Measurements from ENCODE around the gene SGMS1. TPM values are rescaled to one million over a fixed set of nuclear protein-coding genes. Genes with fewer than 3 reads are reported as not detected.

The SGMS1 gene
- total RNA-seq, 3 donors from 2014 or later (not counting 1 experiment from before 2014, with no cell fraction given), result 24.5 to 32.7 (median 30.4) TPM

GRCh38 chr10:50464004-50464409 is 159.7 kb downstream of the SGMS1 start:
- Histone ChIP-seq H3K36me3 (ENCODE audit: control insufficient read depth, insufficient read depth, low read length) (peaks cover 8% of the 10 kb centered on the region), H3K9me3 (ENCODE audit: control insufficient read depth, insufficient read depth, low read length) (no peaks in the 10 kb centered on the region), H3K4me1 (ENCODE audit: control insufficient read depth, insufficient read depth, low read length) (no peaks in the 10 kb centered on the region), H3K4me3 (ENCODE audit: low read length) (no peak overlapping the region), H3K27ac (ENCODE audit: low read length) (no peak overlapping the region), H3K27me3 (ENCODE audit: control insufficient read depth, insufficient read depth, low read length) (no peaks in the 10 kb centered on the region)
- 100% methylated on average over 1 of the region's 1 CpG for WGBS (ENCODE audit: insufficient coverage)
- Mint-ChIP-seq H3K4me3 (no peak overlapping the region), H3K4me1 (peaks cover 10 to 42% of the 10 kb centered on the region in 2 donors), H3K36me3 (peaks cover 8% of the 10 kb centered on the region), H3K9me3 (no peaks in the 10 kb centered on the region), H3K27me3 (ENCODE audit: low read depth in 2 of 2) (no peaks in the 10 kb centered on the region), H3K27ac (no peak overlapping the region)
- DNase-seq (no peak), ATAC-seq (no peak)
- intact Hi-C loops (cut with micrococcal nuclease), result no loop called here
- TF ChIP-seq, protein P1, sequence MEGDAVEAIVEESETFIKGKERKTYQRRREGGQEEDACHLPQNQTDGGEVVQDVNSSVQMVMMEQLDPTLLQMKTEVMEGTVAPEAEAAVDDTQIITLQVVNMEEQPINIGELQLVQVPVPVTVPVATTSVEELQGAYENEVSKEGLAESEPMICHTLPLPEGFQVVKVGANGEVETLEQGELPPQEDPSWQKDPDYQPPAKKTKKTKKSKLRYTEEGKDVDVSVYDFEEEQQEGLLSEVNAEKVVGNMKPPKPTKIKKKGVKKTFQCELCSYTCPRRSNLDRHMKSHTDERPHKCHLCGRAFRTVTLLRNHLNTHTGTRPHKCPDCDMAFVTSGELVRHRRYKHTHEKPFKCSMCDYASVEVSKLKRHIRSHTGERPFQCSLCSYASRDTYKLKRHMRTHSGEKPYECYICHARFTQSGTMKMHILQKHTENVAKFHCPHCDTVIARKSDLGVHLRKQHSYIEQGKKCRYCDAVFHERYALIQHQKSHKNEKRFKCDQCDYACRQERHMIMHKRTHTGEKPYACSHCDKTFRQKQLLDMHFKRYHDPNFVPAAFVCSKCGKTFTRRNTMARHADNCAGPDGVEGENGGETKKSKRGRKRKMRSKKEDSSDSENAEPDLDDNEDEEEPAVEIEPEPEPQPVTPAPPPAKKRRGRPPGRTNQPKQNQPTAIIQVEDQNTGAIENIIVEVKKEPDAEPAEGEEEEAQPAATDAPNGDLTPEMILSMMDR (IDR thresholded peaks at IDR 0.05), result no peak

DNA sequence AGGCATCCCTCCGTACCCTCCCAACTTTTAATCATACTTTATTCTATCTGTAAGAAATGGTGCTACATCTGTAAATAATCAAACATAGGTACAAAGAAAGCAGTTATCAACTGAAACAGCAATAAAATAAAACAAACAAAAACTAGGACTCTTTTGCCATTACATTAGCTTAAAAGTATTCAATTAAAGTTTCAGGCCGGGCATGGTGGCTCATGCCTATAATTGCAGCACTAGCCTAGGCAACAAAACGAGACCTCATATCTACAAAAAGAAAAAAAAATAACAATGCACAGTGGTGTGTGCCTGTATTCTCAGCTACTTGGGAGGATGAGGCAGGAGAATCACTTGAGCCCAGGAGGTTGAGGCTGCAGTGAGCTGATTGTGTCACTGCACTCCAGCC is 161.9 kb downstream of the SGMS1 start:
- H3K4me1 ChIP-seq (ENCODE audit: control insufficient read depth, insufficient read depth, low read length), result no peaks in the 10 kb centered on the region
- Mint-ChIP-seq H3K4me1 (peaks cover 10 to 21% of the 10 kb centered on the region in 2 donors), H3K27ac (no peak overlapping the region), H3K27me3 (ENCODE audit: low read depth in 2 of 2) (no peaks in the 10 kb centered on the region), H3K9me3 (no peaks in the 10 kb centered on the region), H3K4me3 (no peak overlapping the region), H3K36me3 (peaks cover 8% of the 10 kb centered on the region)
- H3K9me3 ChIP-seq (ENCODE audit: control insufficient read depth, insufficient read depth, low read length), result no peaks in the 10 kb centered on the region
- no peaks in the 10 kb centered on the region for H3K27me3 ChIP-seq (ENCODE audit: control insufficient read depth, insufficient read depth, low read length)
- peaks cover 8% of the 10 kb centered on the region for H3K36me3 ChIP-seq (ENCODE audit: control insufficient read depth, insufficient read depth, low read length)
- intact Hi-C loops (cut with micrococcal nuclease), result no loop called here
- WGBS (ENCODE audit: insufficient coverage), result 100% methylated on average over 3 of the region's 3 CpGs
- no peak for ATAC-seq
- no peak overlapping the region for H3K4me3 ChIP-seq (ENCODE audit: low read length)
- no peak for DNase-seq
- TF ChIP-seq, protein P1 (IDR thresholded peaks at IDR 0.05), result no peak
- no peak overlapping the region for H3K27ac ChIP-seq (ENCODE audit: low read length)

- H3K27ac Mint-ChIP-seq, result no peak overlapping the region
- DNase-seq (no peak), ATAC-seq (no peak)
- no peaks in the 10 kb centered on the region for H3K9me3 ChIP-seq (ENCODE audit: control insufficient read depth, insufficient read depth, low read length)
- no CpG with 5 or more reads among the region's 1 CpG for WGBS (ENCODE audit: insufficient coverage)
- H3K27me3 ChIP-seq (ENCODE audit: control insufficient read depth, insufficient read depth, low read length), result no peaks in the 10 kb centered on the region
- no peak overlapping the region for H3K4me3 Mint-ChIP-seq
- peaks cover 10 to 20% of the 10 kb centered on the region in 2 donors for H3K4me1 Mint-ChIP-seq
- no peaks in the 10 kb centered on the region for H3K9me3 Mint-ChIP-seq
- peaks cover 8% of the 10 kb centered on the region for H3K36me3 ChIP-seq (ENCODE audit: control insufficient read depth, insufficient read depth, low read length)
- no peaks in the 10 kb centered on the region for H3K27me3 Mint-ChIP-seq (ENCODE audit: low read depth in 2 of 2)
- H3K4me1 ChIP-seq (ENCODE audit: control insufficient read depth, insufficient read depth, low read length), result no peaks in the 10 kb centered on the region
- TF ChIP-seq, protein P1 (IDR thresholded peaks at IDR 0.05), result no peak
- no peak overlapping the region for H3K27ac ChIP-seq (ENCODE audit: low read length)
- intact Hi-C loops (cut with micrococcal nuclease), result no loop called here
- peaks cover 8% of the 10 kb centered on the region for H3K36me3 Mint-ChIP-seq
- no peak overlapping the region for H3K4me3 ChIP-seq (ENCODE audit: low read length)
Measured at GRCh38 chr10:50461123-50461522, 162.6 kb downstream of the SGMS1 start.

DNA sequence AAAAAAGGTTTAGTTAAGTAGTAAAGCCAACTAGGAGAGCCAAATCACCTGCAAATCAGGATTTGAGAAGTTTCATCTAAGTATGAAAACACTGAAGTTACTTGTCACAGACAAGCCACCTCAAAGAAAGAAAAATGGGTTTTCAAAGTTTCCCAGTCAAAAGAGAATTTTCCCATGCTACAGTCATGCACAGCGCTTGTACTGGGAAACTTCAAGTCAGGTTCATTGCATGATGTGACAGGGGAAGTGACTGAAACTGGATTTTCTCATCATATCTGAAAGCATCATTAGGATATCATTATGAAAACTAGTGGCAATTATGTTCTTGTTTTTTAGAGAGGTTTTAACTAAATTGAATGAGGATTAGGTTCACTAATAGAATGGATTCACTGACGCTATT is 167.0 kb downstream of the SGMS1 start:
- ATAC-seq (no peak), DNase-seq (no peak)
- H3K27me3 ChIP-seq (ENCODE audit: control insufficient read depth, insufficient read depth, low read length), result no peaks in the 10 kb centered on the region
- Mint-ChIP-seq H3K4me1 (peaks cover 0 to 6% of the 10 kb centered on the region in 2 donors), H3K36me3 (peaks cover 8% of the 10 kb centered on the region), H3K27ac (no peak overlapping the region), H3K4me3 (no peak overlapping the region), H3K27me3 (ENCODE audit: low read depth in 2 of 2) (no peaks in the 10 kb centered on the region), H3K9me3 (no peaks in the 10 kb centered on the region)
- no peak overlapping the region for H3K27ac ChIP-seq (ENCODE audit: low read length)
- TF ChIP-seq, protein P1 (IDR thresholded peaks at IDR 0.05), result no peak
- no peaks in the 10 kb centered on the region for H3K4me1 ChIP-seq (ENCODE audit: control insufficient read depth, insufficient read depth, low read length)
- no peaks in the 10 kb centered on the region for H3K9me3 ChIP-seq (ENCODE audit: control insufficient read depth, insufficient read depth, low read length)
- intact Hi-C loops (cut with micrococcal nuclease), result no loop called here
- WGBS (ENCODE audit: insufficient coverage), result 100% methylated on average over 2 of the region's 2 CpGs
- no peak overlapping the region for H3K4me3 ChIP-seq (ENCODE audit: low read length)
- peaks cover 8% of the 10 kb centered on the region for H3K36me3 ChIP-seq (ENCODE audit: control insufficient read depth, insufficient read depth, low read length)
